Activated CD8-positive, alpha-beta memory T cell treated with anti-CD3 and anti-CD28 coated beads for 48 hours (primary cell): Measurements from ENCODE around the gene TSHZ1.

ENCODE experiments used
- DNase-seq, 3 experiments: peaks; one replicate each; pipeline ENCODE4 v3.0.0-alpha.2; 2020; ENCODE audit warnings: low read depth in 2 of 3, low spot score in 2 of 3

The TSHZ1 gene

DNA sequence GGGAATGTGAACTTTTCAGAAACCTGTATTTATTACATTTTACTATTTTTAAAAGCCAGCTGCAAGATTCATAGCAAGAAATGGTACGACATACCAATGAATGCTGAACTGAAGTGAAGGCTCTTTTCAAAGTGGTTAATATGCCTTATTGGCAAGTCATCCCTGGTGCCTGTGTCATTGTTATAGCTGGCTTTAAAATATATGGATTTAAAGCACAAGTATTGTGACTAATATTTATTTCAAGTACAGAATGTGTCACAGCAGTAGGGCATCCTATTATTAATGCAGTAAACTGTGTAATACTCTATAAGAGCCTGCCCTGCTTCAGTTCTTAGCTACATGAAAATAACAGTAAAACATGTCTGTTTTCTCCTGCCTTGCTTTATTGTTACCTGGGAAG is 10.8 kb downstream of the TSHZ1 start:
- no peak for DNase-seq

DNA sequence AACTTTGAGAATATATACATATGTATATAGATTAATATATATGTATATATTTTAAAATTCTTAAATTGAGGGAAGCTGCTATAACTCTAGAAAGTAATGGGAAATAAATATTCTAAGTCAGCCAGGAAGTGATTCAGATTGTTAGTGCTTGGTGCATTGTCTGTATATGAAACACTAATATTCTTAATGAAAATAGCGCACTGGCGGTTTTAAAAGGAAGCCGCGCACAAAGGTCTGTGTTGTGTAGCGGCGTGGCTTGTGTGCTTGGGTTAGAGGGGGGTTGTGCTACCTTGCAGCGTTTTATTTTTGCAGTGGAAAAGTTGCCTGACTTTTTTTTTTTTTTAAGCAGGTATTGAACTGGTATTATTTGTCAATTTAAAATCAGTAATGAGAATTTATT is 11.3 kb downstream of the TSHZ1 start:
- DNase-seq, result no peak

DNA sequence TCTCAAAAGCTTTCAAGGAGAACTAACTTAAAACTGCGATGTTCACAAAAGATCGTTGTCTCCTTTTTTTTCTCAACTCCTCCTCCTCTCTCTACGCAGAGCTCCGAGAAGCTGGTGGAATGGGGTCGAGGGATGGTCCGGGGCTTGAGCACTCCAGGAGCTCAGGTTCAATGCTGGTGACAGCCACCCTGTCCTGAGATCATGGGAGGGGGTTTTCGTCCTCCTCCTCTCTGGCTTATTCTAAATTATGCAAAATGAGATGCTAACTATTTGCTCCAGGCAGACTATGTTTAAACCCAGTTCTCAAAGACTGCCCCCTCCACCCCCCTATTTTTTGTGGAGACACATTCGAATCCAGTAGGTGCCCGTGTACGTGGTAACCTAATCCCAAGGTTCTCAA is 11.8 kb downstream of the TSHZ1 start:
- DNase-seq, result no peak

DNA sequence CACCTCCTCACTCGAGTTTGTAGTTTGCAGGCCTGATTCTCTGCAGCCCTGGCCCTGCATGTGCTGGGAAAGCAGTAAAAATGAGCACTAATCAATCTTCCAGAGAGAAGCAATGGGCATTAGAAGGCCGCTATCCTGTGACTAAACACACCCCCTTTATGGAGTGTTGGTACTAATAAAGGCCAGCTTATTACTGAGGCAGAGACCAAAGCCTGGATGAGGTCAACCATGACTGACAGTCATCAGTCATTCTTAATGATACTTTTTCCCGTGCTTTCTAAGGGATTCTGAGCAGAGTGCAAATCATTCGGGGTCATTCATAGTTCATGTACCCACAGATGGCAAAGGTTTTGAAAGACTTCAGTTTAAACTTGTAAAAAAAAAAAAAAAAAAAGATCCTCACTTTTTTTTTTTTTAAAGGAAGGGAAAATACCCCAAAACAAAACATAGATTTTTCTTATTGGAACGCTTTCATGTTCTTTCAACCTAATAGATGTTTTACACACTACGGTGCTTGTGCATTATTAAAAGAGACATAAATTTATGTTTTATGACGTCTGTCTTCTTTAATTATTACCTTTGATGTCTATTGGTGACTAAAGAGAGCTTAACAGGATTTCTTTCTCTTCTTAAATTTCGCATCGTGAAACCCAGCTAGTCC is 13.2 kb downstream of the TSHZ1 start:
- DNase-seq, result no peak

DNA sequence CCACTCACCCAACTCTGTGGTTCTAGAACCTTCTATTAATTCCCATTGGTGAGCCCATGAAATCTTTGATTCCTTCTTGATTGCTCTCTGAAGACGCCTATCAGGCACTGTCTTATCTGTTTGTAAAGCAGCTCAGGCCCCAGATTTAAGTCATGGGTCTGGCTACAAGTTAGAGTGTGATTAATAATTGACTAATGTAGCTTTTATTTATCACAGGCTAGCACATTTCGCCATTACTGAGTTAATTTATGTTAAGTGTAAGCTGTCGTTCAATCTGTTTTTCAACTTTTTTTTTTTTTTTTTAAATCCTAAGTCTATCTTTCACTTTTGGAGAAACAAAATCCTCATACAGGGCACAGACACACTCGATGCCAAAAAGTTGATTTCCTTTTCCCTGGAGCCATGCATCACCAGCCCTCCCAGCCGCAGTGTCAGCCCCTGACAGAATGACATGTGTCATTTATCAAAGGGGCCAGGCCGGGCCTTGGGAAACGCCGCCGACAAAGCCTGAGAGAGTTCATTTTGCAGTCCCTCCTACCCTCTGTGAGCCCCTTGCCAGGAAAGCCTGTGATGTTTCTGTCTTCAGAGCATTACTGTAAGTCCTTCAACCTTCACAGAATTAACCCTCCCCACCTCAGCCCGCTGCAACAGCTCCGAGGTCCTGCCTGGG is 15.8 kb downstream of the TSHZ1 start:
- no peak for DNase-seq

DNA sequence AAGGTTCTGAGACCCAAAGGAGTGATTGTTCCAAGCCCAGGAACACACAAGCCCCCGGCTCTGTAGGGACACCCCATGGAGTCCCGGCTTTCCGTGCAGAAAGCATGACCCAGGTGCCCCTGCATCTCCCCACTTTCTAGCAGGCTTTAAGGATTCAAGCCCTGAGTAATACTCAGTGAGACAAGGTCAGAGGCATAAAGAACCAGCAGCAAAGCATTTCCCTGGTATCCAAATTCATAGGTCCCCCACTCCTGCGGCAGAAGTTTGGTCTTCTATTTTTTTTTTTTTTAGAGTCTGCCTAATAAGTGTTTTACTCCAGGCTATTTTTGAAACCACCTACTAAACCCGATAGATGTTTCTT is 16.3 kb downstream of the TSHZ1 start:
- DNase-seq, result no peak

DNA sequence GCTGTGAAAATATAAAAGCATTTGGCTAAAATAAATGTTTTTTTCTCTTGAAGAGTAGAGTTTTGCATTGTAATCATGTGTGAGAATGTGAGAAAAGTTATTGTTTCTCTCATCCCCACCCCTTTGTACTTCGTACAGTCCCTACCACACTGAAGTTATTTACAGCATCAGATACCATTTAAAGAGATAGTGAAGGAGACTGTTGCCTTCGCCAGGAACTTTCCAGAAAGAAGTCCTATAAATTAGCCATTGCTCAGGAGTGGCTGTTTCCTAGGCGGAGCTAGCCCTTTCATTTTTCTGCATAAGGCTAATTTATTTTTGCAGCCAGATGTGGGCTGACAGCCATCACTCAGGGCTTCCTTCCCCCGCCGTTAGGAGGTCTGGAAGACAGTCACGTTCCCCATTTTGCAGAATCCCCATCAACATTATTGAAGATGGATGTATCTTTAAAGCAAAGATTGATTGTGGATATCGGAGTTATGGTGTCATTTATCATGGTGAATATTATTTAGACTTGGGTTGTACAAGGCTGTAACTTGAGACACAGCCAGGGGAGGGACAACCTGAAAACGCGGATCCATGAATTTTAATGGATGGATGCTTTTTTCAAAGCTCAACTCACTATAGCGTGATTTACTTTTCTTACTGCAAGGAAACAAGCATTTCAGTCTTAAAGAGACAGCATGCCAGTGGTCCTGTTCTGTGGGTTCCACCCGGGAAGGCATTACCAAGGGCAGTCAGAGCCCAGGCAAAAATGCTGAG is 17.1 kb downstream of the TSHZ1 start:
- no peak for DNase-seq

DNA sequence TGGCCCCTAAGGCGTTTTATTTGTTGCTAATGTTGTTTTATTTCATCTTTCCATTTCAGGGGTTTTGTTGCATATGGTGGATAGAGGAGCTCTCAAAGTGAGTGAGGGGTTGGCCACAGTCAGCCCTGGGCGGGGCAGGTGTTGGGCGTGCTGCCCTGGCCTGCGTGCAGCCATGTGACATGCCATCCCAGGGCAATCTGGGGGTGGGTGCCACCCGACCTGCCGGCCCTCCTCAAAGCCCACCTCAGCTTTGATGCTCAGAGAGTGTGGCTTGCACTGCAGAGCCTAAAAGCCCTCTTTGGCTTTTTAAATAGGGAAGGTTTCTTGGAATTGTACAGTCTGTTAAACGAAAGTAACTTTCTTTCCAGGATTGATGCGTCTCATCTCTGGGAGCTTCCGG is 18.4 kb downstream of the TSHZ1 start:
- no peak for DNase-seq

DNA sequence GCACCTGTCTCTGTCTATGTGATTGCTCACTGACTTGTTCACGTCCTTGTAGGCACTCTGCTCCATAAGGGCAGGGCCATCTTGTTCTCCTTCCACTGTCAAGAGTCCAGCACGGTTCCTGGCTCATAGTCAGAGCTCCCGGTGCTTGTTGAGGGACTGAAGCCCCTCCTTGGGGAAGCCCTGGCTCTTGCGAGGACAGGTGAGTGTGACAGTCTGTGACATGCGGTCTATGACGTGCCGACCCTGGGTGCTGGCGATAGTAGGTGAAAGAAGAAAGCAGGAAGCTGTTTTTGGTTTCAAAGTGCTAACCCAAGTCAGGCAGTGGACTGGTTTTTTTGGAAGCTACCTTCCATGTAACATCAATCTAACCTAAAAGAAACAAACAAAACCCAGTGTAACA is 18.8 kb downstream of the TSHZ1 start:
- DNase-seq, result no peak

DNA sequence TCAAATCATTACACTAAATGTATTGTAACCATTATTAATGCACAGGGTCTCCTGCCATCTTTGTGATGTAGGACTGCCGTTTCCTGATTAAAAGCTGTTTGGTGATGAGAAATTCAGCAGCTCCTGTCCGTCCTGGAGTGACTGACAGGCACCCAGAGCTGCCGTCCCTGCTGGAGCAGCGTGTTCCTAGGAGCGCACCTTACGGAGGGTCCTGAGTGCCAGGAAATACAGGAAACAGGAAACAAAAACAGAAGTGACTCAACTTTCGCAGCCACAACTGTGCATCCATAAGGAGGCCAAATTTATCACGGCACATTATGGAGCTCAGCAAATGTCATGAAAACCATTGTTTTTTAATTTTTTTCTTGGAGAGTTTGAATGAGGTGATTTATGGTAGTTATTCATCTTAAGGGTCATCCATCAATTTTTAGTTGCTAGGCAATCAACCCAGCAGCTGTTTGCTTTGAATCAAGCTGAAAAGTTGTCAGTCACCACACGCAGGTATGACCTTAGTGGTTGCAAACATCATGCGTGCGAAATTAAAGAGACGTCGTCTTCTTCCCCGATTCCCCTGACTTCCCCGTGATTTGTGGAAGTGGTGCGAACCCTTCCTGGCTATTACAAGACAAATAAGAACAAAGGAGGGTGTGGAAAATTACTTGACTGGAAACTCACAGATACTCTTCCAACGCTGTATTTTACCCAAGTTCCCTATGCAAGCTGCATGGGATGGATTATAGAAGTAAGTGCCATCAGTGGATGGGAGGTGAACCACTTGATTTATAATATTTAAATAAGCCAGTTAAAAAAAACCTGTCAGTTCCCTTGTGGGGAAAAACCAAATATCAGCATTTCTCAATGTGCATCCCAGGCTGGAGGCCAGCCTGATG is 19.8 kb downstream of the TSHZ1 start:
- no peak for DNase-seq

DNA sequence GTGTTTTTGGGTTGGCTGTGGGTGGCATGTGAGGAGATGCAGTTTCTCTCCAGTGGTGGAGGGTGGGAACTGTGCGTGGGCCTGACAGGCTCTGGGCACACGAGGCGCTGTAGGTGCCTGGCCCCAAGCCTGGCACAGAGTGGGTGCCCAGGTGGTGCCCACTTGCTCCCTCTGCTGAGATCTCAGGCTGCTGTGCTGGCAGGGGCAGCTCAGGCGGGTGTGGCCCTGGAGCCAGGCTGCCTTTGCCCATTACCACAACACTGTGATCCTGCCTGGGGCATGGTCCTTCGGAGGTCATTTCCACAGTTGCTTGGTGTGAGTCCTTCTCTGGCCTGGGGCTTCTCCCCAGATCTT is 20.4 kb downstream of the TSHZ1 start:
- no peak for DNase-seq

DNA sequence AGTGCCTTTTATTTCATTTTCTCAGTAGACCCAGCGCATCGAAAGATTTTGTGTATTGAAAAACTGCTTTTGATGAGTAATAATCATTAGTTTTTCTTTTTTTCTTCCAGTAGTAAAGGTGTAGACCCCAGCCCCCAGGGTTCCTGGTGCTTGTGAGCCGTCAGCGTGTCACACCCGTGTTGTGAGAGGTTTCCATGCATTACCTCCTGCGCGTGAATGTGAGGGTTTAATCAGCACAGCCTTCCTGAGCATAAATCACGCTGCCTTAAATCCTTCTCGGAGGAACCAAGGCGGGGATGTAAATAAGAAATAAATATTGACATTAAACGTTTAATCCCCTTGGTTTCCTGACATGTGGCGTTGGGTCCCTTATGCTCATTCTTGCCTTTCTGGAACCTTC is 24.3 kb downstream of the TSHZ1 start:
- DNase-seq, result no peak

DNA sequence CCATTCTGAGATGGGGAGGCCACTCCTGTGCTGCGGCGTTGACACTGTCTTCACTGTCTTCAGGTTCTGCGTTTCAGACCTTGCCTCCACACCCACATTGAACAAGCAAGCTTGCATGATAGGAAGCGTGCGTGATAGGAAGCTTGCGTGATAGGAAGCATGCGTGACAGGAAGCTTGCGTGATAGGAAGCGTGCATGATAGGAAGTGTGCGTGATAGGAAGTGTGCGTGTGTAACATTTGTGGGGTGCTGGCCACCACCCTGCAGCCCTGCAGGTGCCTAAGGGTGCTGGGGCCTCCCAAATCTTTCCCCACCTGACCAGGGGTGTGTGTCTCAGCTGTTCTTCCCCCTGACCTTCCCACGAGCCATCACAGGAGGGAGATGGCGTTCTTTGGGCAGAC is 25.3 kb downstream of the TSHZ1 start:
- DNase-seq, result no peak

DNA sequence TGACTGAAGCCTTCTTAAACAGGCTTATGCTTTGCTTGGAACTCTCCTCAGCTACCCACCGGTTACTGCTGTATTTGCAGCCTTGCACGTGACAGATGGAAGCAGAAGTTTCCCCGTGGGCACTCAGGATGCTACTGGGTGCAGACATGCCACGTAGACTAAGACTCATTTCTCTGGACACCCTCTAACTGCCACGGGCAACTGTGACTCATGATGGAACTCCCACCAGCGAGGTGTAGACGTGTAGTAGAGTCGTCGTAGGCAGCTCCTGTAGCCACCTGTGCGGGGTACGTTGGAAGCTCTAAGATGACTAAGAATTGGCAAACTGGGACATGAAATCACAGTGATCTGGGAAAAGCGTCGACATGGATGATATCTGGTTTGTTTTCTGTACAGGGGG is 27.5 kb downstream of the TSHZ1 start:
- no peak for DNase-seq

DNA sequence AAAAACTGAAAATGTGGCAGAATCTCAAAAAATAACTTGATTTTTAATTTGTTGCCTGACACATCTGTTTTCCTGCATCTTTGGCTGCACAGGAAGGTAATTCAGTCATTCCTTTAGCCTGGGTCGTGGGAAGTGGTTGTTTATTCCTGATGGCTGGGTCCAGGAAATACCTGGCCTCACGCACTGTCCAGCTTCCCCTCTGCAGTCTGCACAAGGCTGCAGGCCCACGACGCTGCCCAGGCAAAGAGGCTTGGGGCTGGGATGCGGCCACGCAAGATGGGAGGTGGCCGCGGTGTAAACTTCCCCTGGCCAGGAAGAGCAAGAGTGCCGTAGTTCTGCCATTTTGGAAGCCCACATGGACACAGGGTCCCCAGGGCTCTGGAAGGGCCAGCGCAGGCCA is 28.2 kb downstream of the TSHZ1 start:
- no peak for DNase-seq

DNA sequence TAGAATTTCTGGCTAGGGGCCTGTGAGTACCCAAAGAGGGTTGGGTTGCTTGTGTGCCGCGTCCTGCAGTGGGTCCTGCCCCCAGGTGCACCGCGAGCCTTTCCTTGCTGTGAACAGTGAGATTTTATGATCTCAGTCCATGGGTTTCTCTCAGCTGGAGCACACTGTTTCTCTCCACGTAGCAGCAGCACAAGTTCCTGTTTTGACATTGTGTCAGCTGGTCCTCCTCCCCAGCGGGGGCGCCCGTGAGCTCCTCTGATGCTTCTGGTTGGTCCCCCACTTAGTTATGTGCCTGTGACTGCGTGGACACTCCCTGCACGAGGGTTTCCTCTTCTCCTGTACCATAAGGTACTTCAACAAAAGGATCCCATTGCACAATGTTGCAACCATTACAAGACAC is 29.8 kb downstream of the TSHZ1 start:
- DNase-seq, result no peak

DNA sequence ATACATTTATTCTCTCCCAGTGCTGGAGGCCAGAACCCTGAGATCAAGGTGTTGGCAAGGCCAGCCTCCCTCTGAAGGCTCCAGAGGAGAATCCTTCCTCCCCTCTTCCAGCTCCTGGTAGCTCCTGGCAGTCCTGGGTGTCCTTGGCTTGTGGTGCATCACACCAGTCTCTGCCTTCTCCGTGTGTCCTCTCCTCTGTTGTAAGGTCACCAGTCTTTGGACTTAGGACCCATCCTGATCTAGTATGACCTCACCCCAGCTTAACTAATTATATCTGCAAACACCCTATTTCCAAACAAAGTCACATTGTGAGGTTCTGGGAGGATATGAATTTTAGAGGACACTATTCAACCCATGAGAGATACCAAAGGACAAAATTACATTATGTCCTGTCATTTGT is 31.1 kb downstream of the TSHZ1 start:
- DNase-seq, result no peak

DNA sequence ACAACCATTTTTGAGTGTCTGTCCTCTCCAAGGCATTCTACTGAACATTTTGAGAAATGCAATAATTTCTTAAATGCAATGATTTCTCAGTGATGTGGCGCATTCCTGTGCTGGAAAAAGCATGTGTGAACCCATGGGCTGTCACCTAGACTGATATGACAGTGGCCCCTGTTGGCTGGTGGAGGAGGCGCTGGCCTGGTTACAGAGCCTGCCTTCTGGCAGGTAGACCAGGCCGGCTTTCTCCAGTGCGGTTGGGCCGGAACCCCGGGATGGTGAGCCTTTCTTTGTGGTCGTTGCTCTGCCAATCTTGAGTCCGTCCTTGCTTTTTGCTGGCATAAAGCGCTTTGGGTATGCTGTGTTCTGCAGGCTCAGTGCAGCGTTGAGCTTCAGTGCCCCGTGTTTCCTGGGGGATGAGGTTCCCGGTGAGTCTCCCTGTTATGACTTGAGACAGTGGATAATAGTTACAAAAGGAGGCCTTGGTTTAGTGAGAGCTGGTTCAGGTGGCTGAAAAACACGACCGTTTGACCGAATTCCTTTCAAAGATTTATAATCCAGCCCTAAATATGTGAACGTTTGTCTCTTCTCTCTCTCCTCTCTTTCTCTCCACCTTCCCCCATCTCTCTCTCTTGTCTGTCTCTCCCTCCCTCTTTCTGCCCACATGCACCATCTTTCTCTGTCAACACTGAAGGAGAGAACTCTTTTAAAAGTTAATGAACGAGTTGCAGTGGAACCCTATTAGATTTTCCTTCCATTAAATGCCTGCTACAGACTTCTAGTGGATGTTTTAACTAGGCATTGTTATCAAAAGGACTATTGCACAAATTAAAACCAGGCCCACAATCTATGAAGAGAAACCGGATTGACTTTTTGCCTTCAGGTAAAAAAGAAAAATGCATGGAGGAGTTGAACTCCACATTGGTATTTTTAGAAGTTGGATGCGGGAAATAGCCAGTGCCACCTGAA is 34.0 kb downstream of the TSHZ1 start:
- no peak for DNase-seq

DNA sequence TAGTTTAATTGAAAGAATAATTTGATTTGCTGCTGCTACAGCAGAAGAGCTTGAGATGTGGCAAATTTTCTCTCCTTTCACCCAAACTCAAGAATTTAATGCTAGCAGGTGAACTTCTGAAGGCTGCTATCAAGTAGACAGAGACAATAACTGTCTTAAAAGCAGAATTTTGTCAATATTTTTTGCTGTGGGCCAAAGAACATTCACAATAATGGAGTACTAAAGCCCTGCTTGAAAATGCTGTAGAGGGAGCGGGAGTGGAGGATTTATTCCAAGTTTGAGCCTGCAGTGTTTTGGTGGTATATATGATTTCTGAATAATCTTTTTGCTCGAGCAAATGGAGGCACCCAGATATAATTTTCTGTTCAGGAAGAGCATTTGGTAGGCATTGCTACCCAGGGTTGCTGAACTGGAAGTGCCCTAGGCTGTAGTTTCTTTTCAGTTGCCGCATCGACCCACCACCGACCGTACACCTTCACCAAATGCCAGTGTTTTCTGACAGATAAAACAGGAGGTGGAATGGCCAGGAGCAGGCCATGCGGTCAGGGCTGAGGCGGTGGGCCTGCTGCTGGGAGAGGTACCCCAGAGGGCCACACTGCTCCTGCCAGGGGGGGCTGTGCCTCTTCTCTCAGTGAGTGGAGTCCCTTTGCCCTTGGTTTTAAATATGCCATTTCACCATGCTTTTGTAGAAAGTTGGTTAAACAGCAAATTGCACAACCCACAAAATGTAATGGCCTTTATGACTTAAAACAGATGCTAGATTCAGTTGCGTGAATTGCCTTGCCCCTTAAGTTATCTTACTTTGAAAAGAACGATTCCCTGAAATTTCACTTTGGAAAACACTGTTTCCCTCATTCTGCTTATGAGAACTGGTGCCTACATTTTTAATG is 36.4 kb downstream of the TSHZ1 start:
- DNase-seq, result no peak
